HL-60/S4 treated with retinoic acid at 250 ng/mL for 4 days and 3 days (cell line): ENCODE results near the gene AJM1.

Experiments
- in situ Hi-C: fragments of 300-500 bp; cut with MboI; formaldehyde crosslinking; loops from 2 replicates; pipeline ENCODE4 v1.7.0; 2022; ENCODE audit warnings: low sequenced_read_pairs

Gene AJM1

GRCh38 chr9:136807281-136808074 lies 34.8 kb upstream of the AJM1 start, which contains the start of gene RABL6:
RABL6 (plus strand) TSS chr9:136807948; CDS start chr9:136808197, 249 bp downstream.
- in situ Hi-C loops, result no loop called here

DNA sequence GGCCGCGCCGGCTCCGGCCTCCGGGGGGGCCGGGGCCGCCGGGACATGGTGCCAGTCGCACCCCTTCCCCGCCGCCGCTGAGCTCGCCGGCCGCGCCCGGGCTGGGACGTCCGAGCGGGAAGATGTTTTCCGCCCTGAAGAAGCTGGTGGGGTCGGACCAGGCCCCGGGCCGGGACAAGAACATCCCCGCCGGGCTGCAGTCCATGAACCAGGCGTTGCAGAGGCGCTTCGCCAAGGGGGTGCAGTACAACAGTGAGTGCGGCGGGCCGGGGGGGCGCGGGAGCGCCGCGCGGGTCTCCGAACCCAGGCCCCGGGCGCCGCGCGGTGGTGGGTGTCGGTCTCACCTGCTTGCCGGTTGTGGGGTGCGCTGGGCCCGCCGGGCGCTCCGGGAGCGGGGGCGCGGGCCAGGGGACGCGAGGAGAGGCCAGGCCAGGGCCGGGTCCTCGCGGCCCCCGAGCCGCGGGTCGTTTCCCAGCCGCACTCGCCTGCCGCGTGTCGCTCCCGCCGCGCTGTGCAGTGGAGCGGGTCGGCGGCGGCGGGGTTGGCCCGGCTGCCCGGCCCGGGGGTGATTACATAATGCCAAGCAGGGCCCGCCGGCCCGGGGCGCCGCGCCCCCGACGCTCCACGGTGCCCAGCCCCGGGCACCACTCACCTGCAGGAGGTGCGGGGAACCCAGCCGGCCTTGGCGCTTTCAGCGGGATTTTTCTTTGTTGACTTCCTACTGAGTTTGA lies 34.0 kb upstream of the AJM1 start:
- in situ Hi-C loops, result no loop called here

- in situ Hi-C loops, result no loop called here
These were observed 33.5 kb upstream of the AJM1 start for GRCh38 chr9:136808806-136809158.

DNA sequence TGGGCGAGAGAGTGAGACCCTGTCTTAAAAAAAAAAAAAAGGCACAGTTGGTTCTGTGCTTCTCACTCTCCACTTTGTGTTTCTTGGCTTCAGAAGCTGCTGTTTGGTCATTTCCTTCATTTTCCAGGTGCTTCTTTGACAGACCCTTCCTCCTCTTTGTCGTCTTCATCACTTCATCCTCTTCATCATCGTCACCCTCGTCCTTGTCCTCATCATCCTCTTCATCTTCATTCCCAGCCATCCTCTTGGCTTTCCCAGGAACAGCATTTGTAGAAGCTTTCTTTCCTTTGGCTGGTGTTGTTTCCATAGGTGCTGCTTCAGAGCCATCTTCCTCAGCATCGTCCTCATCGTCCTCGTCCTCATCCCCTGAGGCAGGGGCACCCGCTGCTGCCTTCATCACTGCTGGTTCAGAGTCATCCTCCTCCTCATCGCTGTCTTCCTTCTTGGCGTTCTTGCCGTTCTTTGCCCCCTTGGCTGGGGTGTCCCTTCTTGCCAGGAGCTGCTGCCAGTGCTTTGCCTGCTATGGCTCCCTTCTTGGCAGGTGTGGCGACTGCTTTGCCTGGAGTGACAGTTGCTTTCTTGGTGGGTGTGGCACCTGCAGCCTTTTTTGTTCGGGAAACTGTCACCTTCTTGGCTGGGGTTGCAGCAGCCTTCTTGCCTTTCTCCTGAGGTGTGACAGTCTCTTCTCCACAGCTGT lies 27.4 kb upstream of the AJM1 start:
- in situ Hi-C loops, result no loop called here

- in situ Hi-C loops, result no loop called here
These were observed 26.9 kb upstream of the AJM1 start for GRCh38 chr9:136815422-136815782.

DNA sequence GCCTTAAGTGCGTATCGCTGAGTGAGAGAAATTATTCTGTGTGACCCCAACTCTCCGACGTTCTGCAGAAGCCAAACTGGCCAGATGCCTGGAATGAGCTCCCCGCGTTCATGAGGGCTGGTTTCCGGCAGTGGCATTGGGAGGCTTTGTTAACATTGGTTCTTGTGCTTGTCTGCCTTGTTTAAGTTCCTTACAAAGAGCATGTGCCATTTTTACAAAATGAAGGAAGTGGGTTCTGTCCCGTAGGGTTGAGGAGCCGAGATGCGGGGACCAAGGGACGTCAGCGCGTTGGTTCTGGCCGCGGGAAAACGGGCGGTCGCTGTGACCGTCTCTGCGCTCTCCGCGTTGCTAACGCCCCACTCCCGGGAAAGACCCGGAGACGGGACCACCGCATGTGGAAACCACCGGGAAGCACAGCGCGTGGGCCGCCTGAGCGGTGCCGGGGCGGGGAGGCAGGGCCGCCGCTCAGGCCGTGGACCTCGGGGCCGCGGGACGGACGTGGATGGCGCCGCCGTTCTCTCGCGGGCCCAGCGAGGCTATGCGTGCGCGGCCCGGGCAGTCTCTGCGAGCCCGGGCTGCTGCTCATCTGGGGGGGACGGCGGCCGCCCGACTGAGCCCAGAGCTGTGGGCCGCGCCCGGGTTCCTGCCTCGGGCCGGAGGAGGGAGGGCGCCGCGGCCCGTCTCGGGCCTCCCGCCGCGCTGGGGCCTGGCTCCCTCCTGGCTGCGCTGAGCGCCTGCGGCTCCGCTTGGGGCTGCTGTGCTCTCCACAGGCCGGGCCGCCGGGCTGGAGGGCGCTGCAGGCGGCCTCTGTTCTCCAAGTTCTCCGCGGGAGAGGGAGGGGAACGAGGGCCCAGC lies 21.1 kb upstream of the AJM1 start:
- in situ Hi-C loops, result no loop called here

DNA sequence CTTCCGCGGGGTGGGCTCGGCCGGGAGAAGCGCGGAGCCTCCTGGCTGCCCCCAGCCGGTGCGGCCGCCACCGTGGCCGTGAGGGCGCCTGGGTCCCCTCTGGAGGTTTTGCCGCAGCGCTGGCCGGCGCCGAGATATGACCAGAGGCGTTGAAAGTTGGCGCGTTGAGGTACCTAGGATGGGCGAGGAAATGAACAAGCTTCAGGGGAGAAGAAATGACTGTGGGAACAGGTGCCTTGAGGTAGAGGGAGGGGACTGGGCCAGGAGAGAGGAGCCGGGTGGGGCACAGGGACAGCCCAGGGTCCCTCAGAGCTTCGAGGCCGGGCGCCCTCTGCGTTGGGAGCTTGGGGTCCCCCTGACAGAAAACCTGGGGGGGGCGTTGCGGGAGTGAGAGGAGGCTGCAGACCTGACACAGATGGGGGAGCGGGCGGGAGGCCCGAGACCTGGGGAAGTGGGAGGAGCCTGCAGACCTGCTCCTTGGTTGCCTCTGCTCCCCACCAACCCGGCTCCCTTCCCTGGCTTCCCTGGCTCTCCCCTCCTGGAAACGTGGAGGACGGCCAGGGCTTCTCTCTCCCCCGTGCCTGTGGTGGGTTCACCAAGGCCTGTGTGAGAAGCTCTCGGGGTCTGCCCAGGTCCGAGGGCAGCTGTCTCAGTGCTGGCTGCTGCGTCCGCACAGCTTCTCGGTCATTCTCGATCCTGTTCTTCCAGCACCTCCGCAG lies 20.3 kb upstream of the AJM1 start:
- in situ Hi-C loops, result no loop called here

DNA sequence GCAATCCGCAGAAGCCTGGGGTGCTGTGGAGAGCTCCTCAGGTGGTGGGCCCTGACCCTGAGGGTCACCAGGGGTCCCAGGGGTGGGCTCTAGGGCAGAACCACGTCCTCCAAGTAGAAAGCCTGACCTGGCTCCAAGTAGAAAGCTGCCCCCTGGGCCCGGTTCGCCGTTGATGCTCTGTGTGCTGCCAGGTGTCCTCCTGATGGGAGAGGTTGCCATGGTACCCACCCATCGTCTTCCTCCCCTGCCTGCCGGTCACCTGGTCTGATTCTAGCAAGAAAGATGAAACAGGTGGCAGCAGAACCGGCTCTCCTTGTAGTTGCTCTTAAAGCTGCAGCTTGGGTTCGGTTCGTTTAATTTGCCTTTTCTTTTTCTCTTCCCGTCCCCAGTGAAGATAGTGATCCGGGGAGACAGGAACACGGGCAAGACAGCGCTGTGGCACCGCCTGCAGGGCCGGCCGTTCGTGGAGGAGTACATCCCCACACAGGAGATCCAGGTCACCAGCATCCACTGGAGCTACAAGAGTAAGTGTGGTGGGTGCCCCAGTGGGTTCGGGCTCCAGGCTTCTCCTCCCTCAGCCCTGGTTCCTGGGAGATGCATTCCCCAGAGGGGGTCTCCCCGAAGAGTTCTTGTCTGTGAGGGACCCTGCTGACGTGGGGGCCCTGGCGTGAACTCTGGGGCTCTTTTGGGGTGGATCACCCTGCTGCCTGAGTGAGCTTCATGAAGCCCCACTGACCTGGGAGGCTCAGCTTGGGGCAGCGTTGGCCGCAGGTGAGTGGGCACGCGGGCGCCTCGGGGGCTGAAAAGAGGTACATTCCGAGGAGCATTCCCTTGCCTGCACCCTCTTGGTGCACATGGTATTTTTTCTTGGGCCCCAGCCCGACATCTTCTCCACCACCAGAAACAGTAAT lies 18.9 kb upstream of the AJM1 start:
- in situ Hi-C loops, result no loop called here

DNA sequence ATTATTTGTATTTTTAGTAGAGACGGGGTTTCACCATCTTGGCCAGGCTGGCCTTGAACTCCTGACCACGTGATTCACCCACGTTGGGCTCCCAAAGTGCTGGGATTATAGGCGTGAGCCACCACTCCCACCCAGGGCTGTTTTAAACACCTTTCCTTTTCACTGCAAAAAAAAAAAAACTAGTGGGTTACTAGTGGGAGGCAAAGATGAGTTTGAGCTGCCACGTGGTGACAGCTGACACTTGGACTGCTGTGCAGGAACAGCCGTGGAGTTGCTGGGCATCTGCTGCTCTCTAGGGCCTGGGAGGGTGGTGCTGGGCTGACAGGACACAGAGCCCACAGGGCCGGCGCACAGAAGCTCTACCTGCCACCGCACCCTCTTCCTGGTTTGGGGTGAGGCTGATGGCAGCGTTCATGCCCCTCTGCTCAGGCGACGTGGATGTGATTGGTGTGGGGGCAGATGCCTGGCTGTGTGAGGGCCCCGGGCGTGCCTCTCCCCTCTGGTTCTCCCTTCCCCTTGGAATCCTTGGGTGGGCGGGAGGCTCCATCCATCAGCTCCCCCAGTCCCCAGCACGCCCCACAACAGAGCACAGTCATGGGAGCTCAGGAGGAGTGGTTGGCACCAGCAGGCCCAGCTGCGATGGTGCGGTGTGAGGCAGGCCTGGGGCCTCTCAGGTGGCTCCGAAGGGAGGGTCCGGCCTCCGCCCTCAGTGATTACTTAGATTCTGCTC lies 17.6 kb upstream of the AJM1 start:
- in situ Hi-C loops, result no loop called here

DNA sequence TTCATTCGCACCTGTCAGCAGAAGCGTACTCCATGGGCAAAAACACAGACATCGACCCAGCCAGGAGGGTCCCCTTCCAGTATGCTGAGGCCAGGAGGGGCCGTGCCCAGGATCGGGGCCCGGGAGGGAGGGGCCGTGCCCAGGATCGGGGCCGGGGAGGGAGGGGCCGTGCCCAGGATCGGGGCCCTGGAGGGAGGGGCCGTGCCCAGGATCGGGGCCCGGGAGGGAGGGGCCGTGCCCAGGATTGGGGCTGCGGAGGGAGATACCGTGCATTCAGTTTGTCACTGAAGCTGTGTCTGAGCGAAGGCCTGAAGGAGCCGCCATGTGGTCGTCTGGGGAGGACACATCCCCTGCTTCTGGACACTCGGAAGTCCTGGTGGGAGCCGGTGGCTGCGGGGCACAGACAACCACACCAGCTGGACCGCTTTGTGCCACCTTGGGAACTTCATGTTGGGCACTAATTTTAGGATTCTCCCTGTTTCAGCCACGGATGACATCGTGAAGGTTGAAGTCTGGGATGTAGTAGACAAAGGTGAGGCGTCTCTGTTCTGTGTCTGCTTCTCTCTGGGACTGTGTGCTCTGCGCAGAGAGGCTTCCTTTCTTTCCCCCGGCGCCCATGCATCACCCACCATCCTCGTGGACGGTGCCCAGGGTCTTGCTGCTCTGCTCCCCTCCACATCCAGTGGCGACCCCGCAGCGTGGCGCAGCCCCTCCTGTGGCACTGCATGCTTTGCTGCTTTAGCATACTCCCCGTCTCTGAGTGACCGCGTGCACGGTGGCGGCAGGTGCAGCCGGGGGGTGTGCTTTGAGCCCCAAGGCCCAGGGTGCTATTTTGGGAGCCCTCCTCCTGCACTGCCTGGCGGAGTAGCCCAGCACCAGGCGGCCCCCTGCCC lies 16.7 kb upstream of the AJM1 start:
- in situ Hi-C loops, result no loop called here

DNA sequence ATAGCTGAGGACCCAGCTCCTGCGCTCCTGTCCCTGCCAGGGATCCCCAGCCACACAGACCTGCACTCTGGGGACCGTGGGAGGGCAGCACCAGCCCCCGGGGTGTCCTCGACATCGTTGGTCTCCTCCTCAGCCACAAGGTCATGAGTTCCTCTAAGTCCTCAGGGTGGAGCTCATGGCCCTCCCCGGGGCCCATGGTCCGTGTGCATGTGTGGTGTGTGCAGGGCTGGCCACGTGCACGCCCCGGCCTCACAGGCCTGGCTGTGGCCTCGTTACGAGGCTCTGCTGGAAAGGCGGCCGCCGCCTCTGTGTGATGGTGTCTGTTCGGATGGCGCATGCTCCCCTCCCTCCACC lies 16.1 kb upstream of the AJM1 start:
- in situ Hi-C loops, result no loop called here

DNA sequence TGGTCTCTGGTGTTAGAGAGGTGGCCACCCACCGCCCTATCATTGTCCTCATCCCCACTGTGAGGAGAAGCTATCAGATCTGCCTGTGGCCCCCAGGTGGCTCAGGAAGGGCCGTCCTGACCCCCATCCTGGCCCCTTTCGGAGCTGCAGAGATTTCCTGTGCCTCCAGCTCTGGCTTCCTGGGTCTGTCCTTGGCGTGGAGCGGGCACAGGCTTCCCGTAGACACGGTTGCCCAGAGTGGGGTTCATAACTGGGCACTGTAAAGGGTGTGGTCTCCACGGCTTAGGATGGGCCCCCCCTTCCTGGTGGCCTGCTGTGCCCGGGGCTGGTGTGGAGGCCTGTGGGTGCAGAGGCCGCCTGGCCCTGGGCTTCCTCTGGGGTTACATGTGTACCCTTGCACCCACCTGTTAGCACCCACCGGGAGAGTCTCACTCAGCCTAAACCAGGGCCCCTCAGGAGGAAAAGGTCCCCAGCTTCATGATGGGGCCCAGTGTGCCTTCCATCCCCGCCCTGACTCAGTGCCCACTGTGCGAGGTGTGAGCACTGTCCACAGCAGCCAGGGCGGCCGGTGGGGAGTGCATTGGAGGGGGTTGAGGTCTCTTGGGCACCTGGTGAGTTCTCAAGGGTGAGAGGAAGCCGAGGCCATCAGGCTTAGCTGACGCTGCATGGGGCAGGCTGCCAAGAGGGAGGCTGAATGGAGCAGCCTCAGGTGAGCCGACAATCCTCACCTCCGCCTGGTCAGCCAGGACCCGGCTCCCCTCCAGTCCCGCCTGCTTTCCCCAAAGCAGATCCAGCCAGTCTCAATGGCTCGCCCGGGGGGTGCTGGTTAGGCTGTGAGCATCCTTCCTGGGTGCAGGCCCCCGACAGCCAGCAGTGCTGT lies 15.3 kb upstream of the AJM1 start:
- in situ Hi-C loops, result no loop called here

- in situ Hi-C loops, result no loop called here
These were observed 14.3 kb upstream of the AJM1 start for GRCh38 chr9:136827794-136828473.

- in situ Hi-C loops, result no loop called here
These were observed 13.7 kb upstream of the AJM1 start for GRCh38 chr9:136828474-136829140.

DNA sequence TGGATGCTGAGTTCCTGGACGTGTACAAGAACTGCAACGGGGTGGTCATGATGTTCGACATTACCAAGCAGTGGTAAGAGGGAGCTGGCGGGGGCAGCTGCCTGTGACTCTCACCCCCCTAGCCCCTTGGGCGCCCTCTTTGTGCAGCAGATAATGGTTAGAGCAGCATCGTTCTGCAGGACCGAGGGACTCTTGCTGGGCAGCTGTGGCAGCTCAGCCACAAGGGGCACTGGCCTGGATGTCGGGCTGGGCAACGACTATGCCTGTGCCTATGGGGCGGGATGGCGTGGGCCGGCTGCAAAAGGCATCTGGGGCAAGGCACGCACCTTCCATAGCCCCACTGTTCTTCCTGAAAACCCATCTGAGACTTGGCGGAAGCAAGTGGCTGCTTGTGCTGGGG lies 12.9 kb upstream of the AJM1 start:
- in situ Hi-C loops, result no loop called here
